Neuronal stem cell (in vitro differentiated cells): ENCODE measurements around the gene NTHL1.
A peak's percentile ranks its signal among the peaks of the same experiment; 100 is the strongest.

Experiments used
- DNase-seq: peaks from one replicate; pipeline ENCODE4 v3.0.0-alpha.2; 2013; ENCODE audit warnings: low spot score
- H2AFZ ChIP-seq: one replicate; pipeline ENCODE4 v1.6.1; 2013; ENCODE audit warnings: mild to moderate bottlenecking, low read length, inconsistent platforms
- H2AK5ac ChIP-seq: 2 replicates; pipeline ENCODE4 v1.6.1; 2013; ENCODE audit warnings: low read depth, mild to moderate bottlenecking, inconsistent platforms, low read length, moderate library complexity, mixed read lengths
- H2BK120ac ChIP-seq: 2 replicates; pipeline ENCODE4 v1.6.1; 2013; ENCODE audit warnings: low read depth, mild to moderate bottlenecking, inconsistent platforms, low read length, moderate library complexity, mixed read lengths
- H2BK12ac ChIP-seq: one replicate; pipeline ENCODE4 v1.6.1; 2013; ENCODE audit warnings: low read length, inconsistent platforms
- H2BK15ac ChIP-seq: 2 replicates; pipeline ENCODE4 v1.6.1; 2013; ENCODE audit warnings: mild to moderate bottlenecking, low read length, inconsistent platforms, mixed read lengths
- H2BK5ac ChIP-seq: one replicate; pipeline ENCODE4 v1.6.1; 2013; ENCODE audit warnings: inconsistent platforms, mild to moderate bottlenecking, low read length, moderate library complexity
- H3K14ac ChIP-seq: one replicate; pipeline ENCODE4 v1.6.1; 2013; ENCODE audit warnings: low read length, inconsistent platforms
- H3K18ac ChIP-seq: 2 replicates; pipeline ENCODE4 v1.6.1; 2013; ENCODE audit warnings: low read length, inconsistent platforms
- H3K23ac ChIP-seq: 2 replicates; pipeline ENCODE4 v1.6.1; 2013; ENCODE audit warnings: low read depth, mild to moderate bottlenecking, mixed read lengths, low read length, inconsistent platforms; ENCODE audit not compliant: poor library complexity
- H3K27ac ChIP-seq: replicated peaks from 3 replicates; pipeline ENCODE4 v1.5.1; 2013; ENCODE audit warnings: low read length, inconsistent platforms
- H3K27me3 ChIP-seq, 3 experiments: 2 replicates each; pipeline ENCODE4 v1.6.1; 2013; ENCODE audit warnings: low read length in 3 of 3, mild to moderate bottlenecking in 2 of 3, inconsistent platforms in 1 of 3, low read depth in 1 of 3, mixed read lengths in 1 of 3, moderate library complexity in 1 of 3; ENCODE audit not compliant: control insufficient read depth in 3 of 3, insufficient read depth in 3 of 3
- H3K36me3 ChIP-seq, 2 donors: replicated peaks in 1 of 2; 2 replicates each; pipeline ENCODE4 v1.6.1; 2013; ENCODE audit warnings: low read length in 2 of 2; ENCODE audit not compliant: control insufficient read depth in 2 of 2, insufficient read depth in 2 of 2
- H3K4ac ChIP-seq: 2 replicates; pipeline ENCODE4 v1.6.1; 2013; ENCODE audit warnings: inconsistent platforms, mild to moderate bottlenecking, low read length, moderate library complexity
- H3K4me1 ChIP-seq, 2 donors: 1 replicate in 1 of 2; 2 replicates in 1 of 2; pipeline ENCODE4 v1.6.1; 2013; ENCODE audit warnings: low read length in 2 of 2, low read depth in 1 of 2; ENCODE audit not compliant: control insufficient read depth in 2 of 2, insufficient read depth in 1 of 2
- H3K4me2 ChIP-seq: one replicate; pipeline ENCODE4 v1.6.1; 2013; ENCODE audit warnings: mild to moderate bottlenecking, low read length, inconsistent platforms; ENCODE audit not compliant: insufficient read depth, poor library complexity, severe bottlenecking
- H3K4me3 ChIP-seq, 2 donors: 2 replicates each; pipeline ENCODE4 v1.5.1; 2013; ENCODE audit warnings: low read length in 2 of 2, mild to moderate bottlenecking in 2 of 2, inconsistent platforms in 1 of 2, moderate library complexity in 1 of 2
- H3K79me1 ChIP-seq: one replicate; pipeline ENCODE4 v1.6.1; 2013; ENCODE audit warnings: low read depth, mild to moderate bottlenecking, inconsistent platforms, low read length, moderate library complexity
- H3K9ac ChIP-seq: one replicate; pipeline ENCODE4 v1.6.1; 2013; ENCODE audit warnings: mild to moderate bottlenecking, low read depth, low read length, inconsistent platforms; ENCODE audit not compliant: poor library complexity
- H3K9me3 ChIP-seq, 2 donors: replicated peaks in 1 of 2; 2 replicates each; pipeline versions ENCODE3 to v1.6.1; 2013; ENCODE audit warnings: low read length in 2 of 2, mild to moderate bottlenecking in 2 of 2, inconsistent platforms in 1 of 2, low read depth in 1 of 2, mixed read lengths in 1 of 2, moderate library complexity in 1 of 2; ENCODE audit not compliant: control insufficient read depth in 2 of 2, insufficient read depth in 1 of 2
- H4K8ac ChIP-seq: one replicate; pipeline ENCODE4 v1.6.1; 2013; ENCODE audit warnings: low read depth, mild to moderate bottlenecking, inconsistent platforms, low read length, moderate library complexity
- H4K91ac ChIP-seq: one replicate; pipeline ENCODE4 v1.6.1; 2013; ENCODE audit warnings: low read length, low read depth, mild to moderate bottlenecking, inconsistent platforms; ENCODE audit not compliant: poor library complexity
- WGBS, 2 donors: extraction: QIAGEN DNeasy Blood & Tissue Kit; methylation state at CpG; one replicate each; pipeline ENCODE4 v1.1.7; 2013; ENCODE audit warnings: missing lambda C conversion rate in 2 of 2, mixed read lengths in 1 of 2; ENCODE audit not compliant: insufficient read length in 2 of 2, insufficient replicate concordance in 1 of 2; ENCODE audit errors: extremely low coverage in 2 of 2; 5-methylcytosine and 5-hydroxymethylcytosine counted together

Gene NTHL1

GRCh38 chr16:2003231-2003826 is 44.3 kb downstream of the NTHL1 start:
- H3K4me2 ChIP-seq, result no peak overlapping the region
- no peak overlapping the region for H2BK120ac ChIP-seq
- peak overlapping the region; percentile 29 for H3K27ac ChIP-seq
- peak overlapping the region in 1 of 2 donors; percentile 8 for H3K4me3 ChIP-seq
- no CpG with 5 or more reads among the region's 8 CpGs for WGBS, 2 donors
- no peak overlapping the region for H3K14ac ChIP-seq
- H2BK5ac ChIP-seq, result no peak overlapping the region
- H3K36me3 ChIP-seq, result peaks cover 39 to 69% of the 10 kb centered on the region in 2 donors
- no peak overlapping the region for H4K8ac ChIP-seq
- no peak overlapping the region for H2AFZ ChIP-seq
- H2BK12ac ChIP-seq, result no peak overlapping the region
- no peaks in the 10 kb centered on the region for H3K9me3 ChIP-seq
- peaks cover 46% of the 10 kb centered on the region for H3K79me1 ChIP-seq
- no peak for DNase-seq
- peaks cover 17 to 21% of the 10 kb centered on the region in 2 donors for H3K4me1 ChIP-seq
- H3K27me3 ChIP-seq, result no peaks in the 10 kb centered on the region
- no peak overlapping the region for H3K4ac ChIP-seq
- H2BK15ac ChIP-seq, result no peak overlapping the region
- peak overlapping the region; percentile 57 for H3K18ac ChIP-seq
- H3K23ac ChIP-seq, result peak overlapping the region; percentile 70
- peak overlapping the region; percentile 0 for H2AK5ac ChIP-seq
- no peak overlapping the region for H3K9ac ChIP-seq
- no peak overlapping the region for H4K91ac ChIP-seq

DNA sequence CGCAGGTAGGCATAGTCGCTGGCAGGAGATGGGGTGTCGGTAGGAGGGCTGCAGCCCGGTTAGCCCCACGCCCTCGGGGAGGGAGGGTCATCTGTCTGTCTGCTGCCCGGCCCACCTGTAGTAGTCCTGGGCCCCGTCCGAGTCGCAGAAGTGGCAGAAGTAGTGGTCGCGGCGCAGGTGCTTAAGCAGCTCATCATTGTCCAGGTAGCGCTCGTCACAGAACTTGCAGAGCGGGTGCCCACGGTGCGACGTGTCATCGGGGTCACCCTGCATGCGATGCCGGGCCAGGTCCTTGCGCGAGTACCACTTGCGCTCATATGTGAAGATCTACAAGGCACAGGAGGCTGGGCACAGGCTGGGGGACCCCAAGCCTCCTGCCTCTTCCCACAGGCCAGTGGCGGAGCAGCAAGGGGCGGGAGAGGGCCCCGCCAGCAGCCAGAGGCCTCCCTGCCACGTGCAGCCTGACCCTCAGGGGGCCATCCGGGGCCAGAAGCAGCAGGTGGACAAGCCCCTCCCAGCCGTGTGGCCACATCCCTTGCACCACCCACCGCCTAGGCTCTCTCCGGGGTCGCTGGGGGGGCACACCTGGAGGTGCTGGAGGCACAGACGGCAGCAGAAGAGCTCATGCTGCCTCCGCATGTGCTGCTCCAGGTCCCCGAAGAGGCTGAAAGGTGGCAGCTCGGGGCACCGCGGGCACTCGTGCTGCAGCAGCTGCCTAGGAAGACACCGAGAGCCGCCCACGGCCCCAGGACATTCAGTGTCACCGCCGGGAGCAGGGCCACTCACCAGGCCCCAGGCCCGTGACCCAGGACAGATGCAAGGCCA is 45.0 kb downstream of the NTHL1 start:
- Histone ChIP-seq H3K79me1 (peaks cover 43% of the 10 kb centered on the region), H3K36me3 (peaks cover 39 to 69% of the 10 kb centered on the region in 2 donors), H3K9me3 (no peaks in the 10 kb centered on the region), H3K9ac (no peak overlapping the region), H4K91ac (no peak overlapping the region), H3K4me3 (peak overlapping the region in 1 of 2 donors; percentile 59), H2BK5ac (no peak overlapping the region), H3K27me3 (no peaks in the 10 kb centered on the region), H3K18ac (peak overlapping the region; percentile 38), H4K8ac (peak overlapping the region; percentile 92), H3K4ac (no peak overlapping the region), H3K4me1 (peaks cover 12 to 16% of the 10 kb centered on the region in 2 donors), H2BK15ac (no peak overlapping the region), H3K4me2 (no peak overlapping the region), H2BK120ac (no peak overlapping the region), H2BK12ac (no peak overlapping the region), H3K23ac (peak overlapping the region; percentile 55), H3K27ac (no peak overlapping the region), H2AFZ (no peak overlapping the region), H2AK5ac (peak overlapping the region; percentile 35), H3K14ac (no peak overlapping the region)
- no CpG with 5 or more reads among the region's 47 CpGs for WGBS, 2 donors
- no peak for DNase-seq

DNA sequence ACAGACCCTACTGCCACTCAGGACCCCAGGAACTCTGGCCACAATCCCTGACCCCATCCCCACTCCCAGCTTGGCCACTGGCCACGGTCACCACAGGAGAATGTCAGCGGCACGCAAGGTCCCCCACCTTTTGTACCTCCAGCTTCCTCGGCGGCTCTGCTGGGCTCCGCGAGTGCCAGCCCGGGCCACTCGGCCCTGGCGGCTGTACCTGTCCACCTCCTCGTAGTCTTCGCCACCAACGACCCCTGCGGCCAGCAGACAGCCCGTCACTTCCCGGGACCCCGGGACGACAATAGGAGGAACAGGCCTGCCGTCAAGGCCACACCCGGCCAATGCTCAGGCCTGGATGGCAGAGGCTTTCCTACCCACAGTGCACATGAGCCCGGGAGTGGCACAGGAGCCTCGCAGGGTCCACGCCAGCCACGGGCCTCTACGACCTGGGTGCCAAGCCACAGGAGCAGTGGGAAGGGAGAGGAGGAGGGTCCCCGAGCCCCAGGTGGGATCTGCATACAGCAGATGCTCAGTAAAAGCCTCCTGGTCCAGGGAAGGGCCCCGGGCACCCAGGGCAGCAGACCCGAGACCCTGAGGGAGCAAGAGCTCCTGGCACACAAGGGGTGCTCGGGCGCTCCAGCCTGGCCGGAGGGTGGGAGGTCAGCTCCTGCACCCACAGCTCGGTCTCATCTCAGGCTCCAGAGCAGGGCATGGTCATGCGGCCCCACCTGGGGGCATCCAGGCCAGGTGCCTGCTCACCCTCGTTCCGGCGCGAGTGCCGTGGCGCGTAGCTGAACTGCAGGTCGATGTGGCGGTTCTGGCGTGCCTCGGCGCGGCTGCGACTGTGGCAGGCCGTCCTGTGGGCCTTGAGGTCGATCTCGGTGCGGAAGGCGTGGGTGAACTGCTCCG is 45.9 kb downstream of the NTHL1 start:
- Histone ChIP-seq H3K79me1 (peaks cover 34% of the 10 kb centered on the region), H2AFZ (no peak overlapping the region), H3K4me1 (peaks cover 11 to 13% of the 10 kb centered on the region in 2 donors), H2BK15ac (no peak overlapping the region), H3K23ac (peak overlapping the region; percentile 43), H3K4ac (no peak overlapping the region), H3K14ac (no peak overlapping the region), H3K18ac (no peak overlapping the region), H4K8ac (peak overlapping the region; percentile 92), H2BK12ac (no peak overlapping the region), H3K9ac (peak overlapping the region; percentile 24), H4K91ac (no peak overlapping the region), H2BK5ac (no peak overlapping the region), H3K4me2 (no peak overlapping the region), H3K27ac (no peak overlapping the region), H3K9me3 (no peaks in the 10 kb centered on the region), H3K36me3 (peaks cover 41 to 72% of the 10 kb centered on the region in 2 donors), H3K27me3 (no peaks in the 10 kb centered on the region), H2BK120ac (no peak overlapping the region), H3K4me3 (peak overlapping the region in 1 of 2 donors; percentile 59), H2AK5ac (no peak overlapping the region)
- no peak for DNase-seq
- whole genome bisulfite sequencing, 2 donors, result no CpG with 5 or more reads among the region's 53 CpGs
